IMR-90 (cell line): ENCODE results near the gene PHF8. TPM values are rescaled to one million over a fixed set of nuclear protein-coding genes. Genes with fewer than 3 reads are reported as not detected.

Experiments used
- ATAC-seq: fragments of 200-7000 bp; cut with Tn5 transposase; 2 replicates; pipeline ENCODE4 v1.9.1; 2020; ENCODE audit warnings: low read depth, mild to moderate bottlenecking, moderate library complexity
- BruUV-seq: library from RNA; stranded (reverse); fragments of 400-500 nt; replicated peaks from 2 replicates; lab custom pipeline; 2021; lab: Mats Ljungman, UMichigan
- CTCF ChIA-PET: fragments of 300-600 bp; formaldehyde crosslinking; extraction: SDS; loops from one replicate; lab custom pipeline; 2021; ENCODE audit warnings: antibody characterized with exemption; lab: Yijun Ruan, JAX
- POLR2A ChIA-PET: fragments of 300-600 bp; sonication (Branson Sonifier 250); formaldehyde crosslinking; loops from one replicate; lab custom pipeline; 2022; ENCODE audit warnings: antibody characterized with exemption; ENCODE audit not compliant: unreplicated experiment; lab: Charles Lee
- DNase-seq: peaks from one replicate; pipeline ENCODE4 v3.0.0; 2013
- H2AFZ ChIP-seq: replicated peaks from 2 replicates; pipeline ENCODE3; 2013; ENCODE audit warnings: low read length, mild to moderate bottlenecking; ENCODE audit not compliant: poor library complexity
- H2AK5ac ChIP-seq: 2 replicates; pipeline ENCODE4 v1.6.1; 2013; ENCODE audit warnings: low read depth, low read length, inconsistent platforms
- H2AK9ac ChIP-seq: replicated peaks from 2 replicates; pipeline ENCODE3; 2013; ENCODE audit warnings: mild to moderate bottlenecking, low read depth, low read length, moderate library complexity; ENCODE audit not compliant: poor library complexity
- H2BK120ac ChIP-seq: 2 replicates; pipeline ENCODE4 v1.6.1; 2013; ENCODE audit warnings: low read depth, low read length, inconsistent platforms
- H2BK15ac ChIP-seq: 3 replicates; pipeline ENCODE4 v1.6.1; 2013; ENCODE audit warnings: low read depth, low read length, inconsistent platforms
- H2BK20ac ChIP-seq: 2 replicates; pipeline ENCODE4 v1.6.1; 2013; ENCODE audit warnings: low read depth, mild to moderate bottlenecking, inconsistent platforms, low read length, moderate library complexity
- H2BK5ac ChIP-seq: 2 replicates; pipeline ENCODE4 v1.6.1; 2013; ENCODE audit warnings: mild to moderate bottlenecking, low read depth, low read length, inconsistent platforms; ENCODE audit not compliant: poor library complexity, severe bottlenecking
- H3K14ac ChIP-seq: replicated peaks from 2 replicates; pipeline ENCODE4 v1.6.1; 2013; ENCODE audit warnings: low read depth, low read length, inconsistent platforms
- H3K18ac ChIP-seq: 2 replicates; pipeline ENCODE4 v1.6.1; 2013; ENCODE audit warnings: low read depth, low read length, control low read depth
- H3K23ac ChIP-seq: 2 replicates; pipeline ENCODE4 v1.6.1; 2013; ENCODE audit warnings: low read depth, low read length, inconsistent platforms
- H3K27ac ChIP-seq: 2 replicates; pipeline ENCODE4 v1.5.1; 2013; ENCODE audit warnings: mild to moderate bottlenecking, control low read depth, low read length; ENCODE audit not compliant: insufficient read depth
- H3K27me3 ChIP-seq: 2 replicates; pipeline ENCODE4 v1.6.1; 2013; ENCODE audit warnings: low read length; ENCODE audit not compliant: control insufficient read depth, insufficient read depth
- H3K36me3 ChIP-seq: 2 replicates; pipeline ENCODE4 v1.6.1; 2013; ENCODE audit warnings: low read length, mixed read lengths; ENCODE audit not compliant: control insufficient read depth, insufficient read depth
- H3K4ac ChIP-seq: 2 replicates; pipeline ENCODE4 v1.6.1; 2013; ENCODE audit warnings: low read depth, low read length, inconsistent platforms
- H3K4me1 ChIP-seq: 2 replicates; pipeline ENCODE4 v1.6.1; 2013; ENCODE audit warnings: low read length, mixed read lengths; ENCODE audit not compliant: control insufficient read depth, insufficient read depth
- H3K4me2 ChIP-seq: 2 replicates; pipeline ENCODE4 v1.6.1; 2013; ENCODE audit warnings: low read depth, mild to moderate bottlenecking, control low read depth, low read length, moderate library complexity
- H3K4me3 ChIP-seq: 2 replicates; pipeline ENCODE4 v1.5.1; 2013; ENCODE audit warnings: low read depth, mild to moderate bottlenecking, control low read depth, low read length, moderate library complexity; ENCODE audit not compliant: insufficient read depth
- H3K56ac ChIP-seq: 2 replicates; pipeline ENCODE4 v1.6.1; 2013; ENCODE audit warnings: low read length, inconsistent platforms; ENCODE audit not compliant: insufficient read depth; ENCODE audit errors: extremely low read depth
- H3K79me1 ChIP-seq, 2 experiments: 2 replicates each; pipeline ENCODE4 v1.6.1; 2013; ENCODE audit warnings: low read length in 2 of 2, inconsistent platforms in 1 of 2, low read depth in 1 of 2
- H3K9ac ChIP-seq: 2 replicates; pipeline ENCODE4 v1.6.1; 2013; ENCODE audit warnings: low read depth, low read length, control low read depth
- H3K9me1 ChIP-seq: 2 replicates; pipeline ENCODE4 v1.6.1; 2013; ENCODE audit warnings: low read length, inconsistent platforms; ENCODE audit not compliant: insufficient read depth
- H3K9me3 ChIP-seq: 2 replicates; pipeline ENCODE4 v1.6.1; 2013; ENCODE audit warnings: low read length; ENCODE audit not compliant: control insufficient read depth, insufficient read depth
- H4K20me1 ChIP-seq: 2 replicates; pipeline ENCODE4 v1.6.1; 2013; ENCODE audit warnings: low read length, inconsistent platforms; ENCODE audit not compliant: insufficient read depth
- H4K5ac ChIP-seq: 2 replicates; pipeline ENCODE4 v1.6.1; 2013; ENCODE audit warnings: mild to moderate bottlenecking, low read depth, low read length, control low read depth
- H4K8ac ChIP-seq, 2 experiments: 2 replicates each; pipeline ENCODE4 v1.6.1; 2013; ENCODE audit warnings: low read depth in 2 of 2, low read length in 2 of 2, control low read depth in 1 of 2, inconsistent platforms in 1 of 2
- H4K91ac ChIP-seq: 2 replicates; pipeline ENCODE4 v1.6.1; 2013; ENCODE audit warnings: low read depth, low read length, inconsistent platforms; ENCODE audit not compliant: insufficient read depth
- BHLHE40 ChIP-seq: fragments of 150-350 bp; IDR thresholded peaks from 2 replicates; pipeline ENCODE4 v1.6.1; 2016; ENCODE audit warnings: mild to moderate bottlenecking, low read depth, low read length
- CEBPB ChIP-seq: IDR thresholded peaks from 2 replicates; pipeline ENCODE4 v1.6.1; 2012; ENCODE audit warnings: low read depth, low read length, improper control_type of control experiment
- CHD1 ChIP-seq: IDR thresholded peaks from 2 replicates; pipeline ENCODE4 v1.6.1; 2012; ENCODE audit warnings: low read depth, low read length, improper control_type of control experiment
- FOS ChIP-seq: fragments of 150-350 bp; IDR thresholded peaks from 2 replicates; pipeline ENCODE4 v1.6.1; 2016; ENCODE audit warnings: low read depth, low read length
- MAFK ChIP-seq: IDR thresholded peaks from 2 replicates; pipeline ENCODE4 v1.6.1; 2012; ENCODE audit warnings: low read depth, low read length, improper control_type of control experiment
- MAZ ChIP-seq: IDR thresholded peaks from 2 replicates; pipeline ENCODE4 v1.6.1; 2012; ENCODE audit warnings: low read depth, mild to moderate bottlenecking, low read length, improper control_type of control experiment, moderate library complexity, borderline replicate concordance
- MXI1 ChIP-seq: IDR thresholded peaks from 2 replicates; pipeline ENCODE4 v1.6.1; 2012; ENCODE audit warnings: low read depth, mild to moderate bottlenecking, low read length, moderate library complexity, borderline replicate concordance
- NFE2L2 ChIP-seq: fragments of 150-350 bp; IDR thresholded peaks from 2 replicates; pipeline ENCODE4 v1.6.1; 2016; ENCODE audit warnings: low read depth, mild to moderate bottlenecking, low read length
- POLR2A ChIP-seq: IDR thresholded peaks from 2 replicates; pipeline ENCODE4 v1.6.1; 2012; ENCODE audit warnings: mild to moderate bottlenecking, low read depth, low read length
- RAD21 ChIP-seq: IDR thresholded peaks from 2 replicates; pipeline ENCODE4 v1.6.1; 2012; ENCODE audit warnings: low read length, improper control_type of control experiment
- RCOR1 ChIP-seq: IDR thresholded peaks from 2 replicates; pipeline ENCODE4 v1.6.1; 2012; ENCODE audit warnings: mild to moderate bottlenecking, low read length, improper control_type of control experiment; ENCODE audit not compliant: insufficient replicate concordance
- RFX5 ChIP-seq: IDR thresholded peaks from 2 replicates; pipeline ENCODE4 v1.8.0; 2012; ENCODE audit warnings: low read depth, mild to moderate bottlenecking, low read length, moderate library complexity
- SMC3 ChIP-seq: fragments of 150-350 bp; IDR thresholded peaks from 2 replicates; pipeline ENCODE4 v1.6.1; 2016; ENCODE audit warnings: low read depth, mild to moderate bottlenecking, antibody characterized with exemption, low read length, moderate library complexity
- WGBS, 2 experiments: methylation state at CpG; one replicate each; pipeline versions ENCODE4 v1.1.5 to v1.1.7; 2013; ENCODE audit warnings: missing lambda C conversion rate in 2 of 2; ENCODE audit not compliant: insufficient read length in 1 of 2; ENCODE audit errors: extremely low coverage in 2 of 2; 5-methylcytosine and 5-hydroxymethylcytosine counted together
- dilution Hi-C: fragments of 300-500 bp; cut with HindIII; formaldehyde crosslinking; loops from one replicate; pipeline ENCODE4 v1.14.3; 2018; ENCODE audit warnings: low sequenced_read_pairs; ENCODE audit not compliant: unreplicated experiment
- in situ Hi-C: fragments of 300-500 bp; cut with MboI; formaldehyde crosslinking; loops from 3 replicates; pipeline ENCODE4 v1.14.3; 2019; ENCODE audit warnings: low sequenced_read_pairs, inconsistent platforms, mixed read lengths
- intact Hi-C: fragments of 100-400 bp; cut with micrococcal nuclease; formaldehyde crosslinking; loops from 2 replicates; pipeline ENCODE4 v1.10.0; 2022
- polyA plus RNA-seq, 3 experiments: library from polyadenylated mRNA; depleted of rRNA; stranded (reverse); fragments of >200 nt; gene quantifications; 2 replicates each; pipeline ENCODE4 v1.2.3, GENCODE V29; 2012; ENCODE audit warnings: low replicate concordance in 1 of 3
- total RNA-seq: library from RNA; depleted of rRNA; stranded (reverse); fragments of >200 nt; gene quantifications from 2 replicates; pipeline ENCODE4 v1.2.3, GENCODE V29; 2012
- TF ChIP-seq, protein P1 (sequence below): fragments of 150-350 bp; IDR thresholded peaks from 2 replicates; pipeline ENCODE4 v1.6.1; 2017; ENCODE audit warnings: mild to moderate bottlenecking, antibody characterized with exemption, low read length, low read depth
- TF ChIP-seq, protein P2 (sequence below): fragments of 150-350 bp; IDR thresholded peaks from 2 replicates; pipeline ENCODE4 v1.6.1; 2016; ENCODE audit warnings: low read depth, mild to moderate bottlenecking, low read length, moderate library complexity, borderline replicate concordance
- TF ChIP-seq, protein P3 (sequence below): conservative IDR thresholded peaks from 2 replicates; pipeline ENCODE4 v1.5.1; 2012; ENCODE audit warnings: mild to moderate bottlenecking, low read depth, low read length, improper control_type of control experiment

PHF8 gene
- total and polyA plus RNA-seq, 2 of the 4 experiments (the other 2 are of a cell fraction): 12.8 to 15.2 TPM

DNA sequence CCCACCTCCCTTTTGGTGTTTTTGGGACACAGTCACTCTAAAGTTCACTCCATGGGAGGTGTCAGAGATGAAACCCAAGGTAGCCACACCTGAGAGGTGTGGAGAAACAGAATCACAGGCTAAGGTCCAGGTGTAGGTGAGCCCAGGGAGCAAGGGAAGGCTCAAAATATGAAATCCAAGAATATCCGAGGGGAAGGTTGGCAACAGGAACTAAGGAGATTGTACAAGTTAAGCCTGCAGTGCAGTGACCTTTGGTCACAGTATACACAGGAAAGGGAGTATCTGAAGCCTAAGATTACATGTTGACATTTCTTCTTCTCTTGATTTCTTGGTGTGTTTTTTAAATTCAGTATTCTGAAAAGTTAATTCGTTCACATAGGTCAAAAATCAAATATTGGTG is 46.5 kb downstream of the PHF8 start:
- H3K56ac ChIP-seq: no peak overlapping the region
- intact Hi-C loops (no loop called here), dilution Hi-C loops (no loop called here), in situ Hi-C loops (no loop called here)
- no peak for TF ChIP-seq NFE2L2
- no peak for TF ChIP-seq BHLHE40
- TF ChIP-seq MAFK: no peak
- no peak for TF ChIP-seq RAD21
- TF ChIP-seq MAZ: no peak
- no peak for TF ChIP-seq FOS
- no peak for TF ChIP-seq RFX5
- TF ChIP-seq, protein P1, sequence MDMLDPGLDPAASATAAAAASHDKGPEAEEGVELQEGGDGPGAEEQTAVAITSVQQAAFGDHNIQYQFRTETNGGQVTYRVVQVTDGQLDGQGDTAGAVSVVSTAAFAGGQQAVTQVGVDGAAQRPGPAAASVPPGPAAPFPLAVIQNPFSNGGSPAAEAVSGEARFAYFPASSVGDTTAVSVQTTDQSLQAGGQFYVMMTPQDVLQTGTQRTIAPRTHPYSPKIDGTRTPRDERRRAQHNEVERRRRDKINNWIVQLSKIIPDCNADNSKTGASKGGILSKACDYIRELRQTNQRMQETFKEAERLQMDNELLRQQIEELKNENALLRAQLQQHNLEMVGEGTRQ: no peak
- TF ChIP-seq, protein P2, sequence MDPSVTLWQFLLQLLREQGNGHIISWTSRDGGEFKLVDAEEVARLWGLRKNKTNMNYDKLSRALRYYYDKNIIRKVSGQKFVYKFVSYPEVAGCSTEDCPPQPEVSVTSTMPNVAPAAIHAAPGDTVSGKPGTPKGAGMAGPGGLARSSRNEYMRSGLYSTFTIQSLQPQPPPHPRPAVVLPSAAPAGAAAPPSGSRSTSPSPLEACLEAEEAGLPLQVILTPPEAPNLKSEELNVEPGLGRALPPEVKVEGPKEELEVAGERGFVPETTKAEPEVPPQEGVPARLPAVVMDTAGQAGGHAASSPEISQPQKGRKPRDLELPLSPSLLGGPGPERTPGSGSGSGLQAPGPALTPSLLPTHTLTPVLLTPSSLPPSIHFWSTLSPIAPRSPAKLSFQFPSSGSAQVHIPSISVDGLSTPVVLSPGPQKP: no peak
- TF ChIP-seq SMC3: no peak
- no peak for TF ChIP-seq MXI1
- TF ChIP-seq, protein P3, sequence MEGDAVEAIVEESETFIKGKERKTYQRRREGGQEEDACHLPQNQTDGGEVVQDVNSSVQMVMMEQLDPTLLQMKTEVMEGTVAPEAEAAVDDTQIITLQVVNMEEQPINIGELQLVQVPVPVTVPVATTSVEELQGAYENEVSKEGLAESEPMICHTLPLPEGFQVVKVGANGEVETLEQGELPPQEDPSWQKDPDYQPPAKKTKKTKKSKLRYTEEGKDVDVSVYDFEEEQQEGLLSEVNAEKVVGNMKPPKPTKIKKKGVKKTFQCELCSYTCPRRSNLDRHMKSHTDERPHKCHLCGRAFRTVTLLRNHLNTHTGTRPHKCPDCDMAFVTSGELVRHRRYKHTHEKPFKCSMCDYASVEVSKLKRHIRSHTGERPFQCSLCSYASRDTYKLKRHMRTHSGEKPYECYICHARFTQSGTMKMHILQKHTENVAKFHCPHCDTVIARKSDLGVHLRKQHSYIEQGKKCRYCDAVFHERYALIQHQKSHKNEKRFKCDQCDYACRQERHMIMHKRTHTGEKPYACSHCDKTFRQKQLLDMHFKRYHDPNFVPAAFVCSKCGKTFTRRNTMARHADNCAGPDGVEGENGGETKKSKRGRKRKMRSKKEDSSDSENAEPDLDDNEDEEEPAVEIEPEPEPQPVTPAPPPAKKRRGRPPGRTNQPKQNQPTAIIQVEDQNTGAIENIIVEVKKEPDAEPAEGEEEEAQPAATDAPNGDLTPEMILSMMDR: no peak
- no peak for TF ChIP-seq CHD1
- no peak for TF ChIP-seq RCOR1
- no peak for TF ChIP-seq CEBPB
- no peak for TF ChIP-seq POLR2A
- ATAC-seq (no peak), DNase-seq (no peak)
- no peak overlapping the region for H3K14ac ChIP-seq
- no peaks in the 10 kb centered on the region for H3K79me1 ChIP-seq
- no peaks in the 10 kb centered on the region for H3K9me3 ChIP-seq
- H3K27me3 ChIP-seq: no peaks in the 10 kb centered on the region
- no peak overlapping the region for H2BK120ac ChIP-seq
- ChIA-PET POLR2A (no interaction called here), CTCF (no interaction called here)
- H3K9ac ChIP-seq: no peak overlapping the region
- no peak overlapping the region for H3K4me2 ChIP-seq
- H2AK9ac ChIP-seq: no peak overlapping the region
- H2AFZ ChIP-seq: no peak overlapping the region
- H3K4me3 ChIP-seq: no peak overlapping the region
- peaks cover 21% of the 10 kb centered on the region for H3K36me3 ChIP-seq
- no peak overlapping the region for H3K18ac ChIP-seq
- H4K5ac ChIP-seq: no peak overlapping the region
- no peaks in the 10 kb centered on the region for H3K9me1 ChIP-seq
- H4K20me1 ChIP-seq: no peaks in the 10 kb centered on the region
- H3K23ac ChIP-seq: no peak overlapping the region
- no peak overlapping the region for H4K91ac ChIP-seq
- H2BK5ac ChIP-seq: no peak overlapping the region
- no peak overlapping the region for H4K8ac ChIP-seq
- no TSS peak for BruUV-seq
- H3K4ac ChIP-seq: no peak overlapping the region
- WGBS, 2 experiments: no CpG with 5 or more reads among the region's 2 CpGs
- no peaks in the 10 kb centered on the region for H3K4me1 ChIP-seq
- no peak overlapping the region for H3K27ac ChIP-seq
- no peak overlapping the region for H2BK20ac ChIP-seq
- no peak overlapping the region for H2BK15ac ChIP-seq
- no peak overlapping the region for H2AK5ac ChIP-seq
